Kidney (tissue), 14 donors: ENCODE data around the gene C8G. TPM values are rescaled to one million over a fixed set of nuclear protein-coding genes. Genes with fewer than 3 reads are reported as not detected.

Experiments used
- DNase-seq, 5 donors: peaks; one replicate each; pipeline ENCODE4 v3.0.0-alpha.2; 2013 to 2020
- FAIRE-seq: peaks from 2 replicates; lab custom pipeline; 2012; peaks lifted over from hg19 to GRCh38; lab: Jason Lieb, UNC
- H3K27ac ChIP-seq, 2 donors: one replicate each; pipeline ENCODE4 v1.7.0; 2013; ENCODE audit warnings: low read depth in 2 of 2, low read length in 2 of 2, inconsistent platforms in 1 of 2
- H3K27me3 ChIP-seq: one replicate; pipeline ENCODE4 v1.7.1; 2013; ENCODE audit warnings: low read length, inconsistent platforms; ENCODE audit not compliant: control insufficient read depth, insufficient read depth
- H3K36me3 ChIP-seq, 3 donors: one replicate each; pipeline versions ENCODE4 v1.7.0 to v1.7.1; 2013; ENCODE audit warnings: low read length in 3 of 3, control low read depth in 1 of 3, inconsistent platforms in 1 of 3; ENCODE audit not compliant: insufficient read depth in 3 of 3, control insufficient read depth in 2 of 3
- H3K4me1 ChIP-seq, 3 donors: one replicate each; pipeline versions ENCODE4 v1.7.0 to v1.7.1; 2013; ENCODE audit warnings: low read length in 3 of 3, inconsistent platforms in 1 of 3, low read depth in 1 of 3; ENCODE audit not compliant: control insufficient read depth in 2 of 3, insufficient read depth in 2 of 3
- H3K4me3 ChIP-seq, 3 donors: one replicate each; pipeline versions ENCODE4 v1.7.0 to v1.8.1; 2013; ENCODE audit warnings: low read length in 3 of 3, control low read depth in 1 of 3, inconsistent platforms in 1 of 3
- H3K9ac ChIP-seq, 3 donors: one replicate each; pipeline versions ENCODE4 v1.7.0 to v1.7.1; 2013; ENCODE audit warnings: low read length in 3 of 3, control low read depth in 1 of 3, inconsistent platforms in 1 of 3
- H3K9me3 ChIP-seq, 3 donors: one replicate each; pipeline versions ENCODE4 v1.7.0 to v1.7.1; 2013; ENCODE audit warnings: low read length in 3 of 3, control low read depth in 1 of 3, inconsistent platforms in 1 of 3; ENCODE audit not compliant: control insufficient read depth in 2 of 3, insufficient read depth in 1 of 3
- CTCF ChIP-seq: IDR thresholded peaks from 3 replicates; pipeline ENCODE4 v1.5.1; 2012; ENCODE audit warnings: mild to moderate bottlenecking, moderate library complexity, borderline replicate concordance; ENCODE audit not compliant: insufficient read depth; ENCODE audit errors: extremely low read depth
- intact Hi-C: fragments of 100-400 bp; cut with DNase I; formaldehyde crosslinking; loops from one replicate; pipeline ENCODE4 v1.11.1; 2022
- polyA plus RNA-seq: library from polyadenylated mRNA; stranded (reverse); fragments of 350-450 nt; fragmentation: Illumina TruSeq; extraction: RNeasy Lipid Tissue Mini Kit (QIAGEN cat#74804); gene quantifications from one replicate; pipeline ENCODE4 v1.2.3, GENCODE V29; 2014; ENCODE audit warnings: low read depth, low replicate concordance; ENCODE audit not compliant: insufficient read depth
- total RNA-seq: library from RNA; stranded (reverse); fragmentation: NEBNext Ultra II Directional; extraction: Animal tissue kit (Norgen Biotek cat#: 25700); gene quantifications from one replicate; pipeline ENCODE4 v1.2.1, GENCODE V29; 2021
- donor health status: control.
- donor health status: control.
- donor health status: control.
- donor health status: control.
- donor health status: control.
- donor health status: DM: yes; HTN: yes; CAD: no.
- donor health status: Normal renal cell carcinoma (clear cell type).

Gene C8G
- total and polyA plus RNA-seq, 2 donors from 2014 or later: 1.9 to 2.1 TPM

GRCh38 chr9:136944212-136944518 is 878 bp upstream of the C8G start:
- peak in 1 of 5 donors; percentile 80 for DNase-seq
- H3K4me1 ChIP-seq: peaks cover 0 to 18% (median 9%) of the 10 kb centered on the region in 3 donors
- peak overlapping the region in 1 of 3 donors; percentile 67 for H3K9ac ChIP-seq
- H3K4me3 ChIP-seq: peak overlapping the region; percentile 30 to 84 (median 63)
- FAIRE-seq: no peak
- H3K27me3 ChIP-seq: no peaks in the 10 kb centered on the region
- peak overlapping the region; percentile 68 to 83 for H3K27ac ChIP-seq
- TF ChIP-seq CTCF: no peak
- H3K36me3 ChIP-seq: peaks cover 0 to 23% (median 7%) of the 10 kb centered on the region in 3 donors
- intact Hi-C loops: loop anchor here (10.0 kb wide), 2 partner anchors 99 to 149 kb away; partner anchors contain the start of genes AJM1, CCDC183, PHPT1 and TMEM141
- no peaks in the 10 kb centered on the region for H3K9me3 ChIP-seq

- H3K27ac ChIP-seq: no peak overlapping the region
- TF ChIP-seq CTCF: no peak
- H3K4me1 ChIP-seq: peaks cover 0 to 22% (median 9%) of the 10 kb centered on the region in 3 donors
- peaks cover 0 to 16% (median 4%) of the 10 kb centered on the region in 3 donors for H3K36me3 ChIP-seq
- no peak overlapping the region for H3K9ac ChIP-seq
- intact Hi-C loops: loop anchor here (10.0 kb wide), 2 partner anchors 101 to 151 kb away; partner anchors contain the start of genes AJM1, CCDC183, PHPT1 and TMEM141
- no peaks in the 10 kb centered on the region for H3K9me3 ChIP-seq
- H3K27me3 ChIP-seq: no peaks in the 10 kb centered on the region
- peak in 2 of 5 donors; percentile 80 to 85 for DNase-seq
- no peak overlapping the region for H3K4me3 ChIP-seq
- no peak for FAIRE-seq
These were observed 537 bp downstream of the C8G start for GRCh38 chr9:136945333-136946227.

- intact Hi-C loops: loop anchor here (10.0 kb wide), 2 partner anchors 102 to 152 kb away; partner anchors contain the start of genes AJM1, CCDC183, PHPT1 and TMEM141
- Histone ChIP-seq H3K4me1 (peaks cover 0 to 23% (median 9%) of the 10 kb centered on the region in 3 donors), H3K9me3 (no peaks in the 10 kb centered on the region), H3K27ac (no peak overlapping the region), H3K9ac (no peak overlapping the region), H3K36me3 (peaks cover 0 to 8% (median 3%) of the 10 kb centered on the region in 3 donors), H3K27me3 (no peaks in the 10 kb centered on the region), H3K4me3 (no peak overlapping the region)
- FAIRE-seq (no peak), DNase-seq (peak in 2 of 5 donors; percentile 62 to 82)
- TF ChIP-seq CTCF: no peak
These were observed 1.4 kb downstream of the C8G start for GRCh38 chr9:136946228-136947027.
